Activated gamma-delta T cell (primary cell): ENCODE data around the gene LPCAT1.
"Not testable (repeated sequence)": the region's sequence is repeated elsewhere in the genome, so short reads cannot be mapped to it uniquely, and the experiment has no call there.

Experiments
- DNase-seq: peaks from one replicate; lab custom pipeline; 2025; lab: John Stamatoyannopoulos, UW
- total RNA-seq, 2 donors: gene quantifications; one replicate each; lab custom pipeline; 2026; lab: John Stamatoyannopoulos, UW

Gene LPCAT1
- total RNA-seq, result 111 to 189 reads per million in 2 donors

GRCh38 chr5:1523793-1524480, at the start of gene LPCAT1:
TSS of gene LPCAT1 (minus strand) at chr5:1523960. CDS start at chr5:1523844, 116 bp downstream.
- DNase-seq, result peak; percentile 62

GRCh38 chr5:1571875-1572274, 48.1 kb upstream of the LPCAT1 start:
- not testable (repeated sequence) for DNase-seq

GRCh38 chr5:1570975-1571374, 47.2 kb upstream of the LPCAT1 start:
- DNase-seq, result no peak

- no peak for DNase-seq
These were observed 44.6 kb upstream of the LPCAT1 start for GRCh38 chr5:1568201-1568979.

GRCh38 chr5:1567527-1568200, 43.9 kb upstream of the LPCAT1 start:
- not testable (repeated sequence) for DNase-seq

GRCh38 chr5:1565737-1566734, 42.3 kb upstream of the LPCAT1 start:
- DNase-seq, result no peak

- DNase-seq, result no peak
These were observed 41.3 kb upstream of the LPCAT1 start for GRCh38 chr5:1564824-1565736.

- DNase-seq, result no peak
These were observed 40.5 kb upstream of the LPCAT1 start for GRCh38 chr5:1564182-1564748.

GRCh38 chr5:1563617-1564181, 39.9 kb upstream of the LPCAT1 start:
- no peak for DNase-seq

- no peak for DNase-seq
These were observed 39.3 kb upstream of the LPCAT1 start for GRCh38 chr5:1563051-1563461.

- no peak for DNase-seq
These were observed 38.8 kb upstream of the LPCAT1 start for GRCh38 chr5:1562599-1562998.

GRCh38 chr5:1561402-1561929, 37.7 kb upstream of the LPCAT1 start:
- no peak for DNase-seq

- not testable (repeated sequence) for DNase-seq
These were observed 36.7 kb upstream of the LPCAT1 start for GRCh38 chr5:1560499-1560898.

- no peak for DNase-seq
These were observed 35.2 kb upstream of the LPCAT1 start for GRCh38 chr5:1558944-1559343.

- DNase-seq, result no peak
These were observed 33.5 kb upstream of the LPCAT1 start for GRCh38 chr5:1557114-1557873.

GRCh38 chr5:1555808-1556731, 32.3 kb upstream of the LPCAT1 start:
- no peak for DNase-seq

- DNase-seq, result no peak
These were observed 31.4 kb upstream of the LPCAT1 start for GRCh38 chr5:1555011-1555807.
